Measurements from ENCODE around the gene NCEH1. TPM values are rescaled to one million over a fixed set of nuclear protein-coding genes. Genes with fewer than 3 reads are reported as not detected.
"Not testable (repeated sequence)": the region's sequence is repeated elsewhere in the genome, so short reads cannot be mapped to it uniquely, and the experiment has no call there.

NCEH1 gene
- total RNA-seq, 2 experiments from 2014 or later = 5.0 to 6.8 TPM

DNA sequence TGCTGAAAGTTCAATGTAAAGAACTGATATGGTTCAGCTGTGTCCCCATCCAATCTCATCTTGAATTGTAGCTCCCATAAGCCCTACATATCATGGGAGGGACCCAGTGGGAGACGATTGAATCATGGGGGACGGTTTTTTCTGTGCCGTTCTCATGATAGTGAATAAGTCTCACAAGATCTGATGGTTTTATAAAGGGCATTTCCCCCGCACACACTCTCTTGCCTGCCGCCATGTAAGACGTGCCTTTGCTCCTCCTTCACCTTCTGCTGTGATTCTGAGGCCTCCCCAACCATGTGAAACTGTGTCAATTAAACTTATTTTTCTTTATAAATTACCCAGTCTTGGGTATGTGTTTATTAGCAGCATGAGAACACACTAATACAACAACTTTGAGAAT is 101.1 kb downstream of the NCEH1 start:
- no peaks in the 10 kb centered on the region for H3K27me3 Mint-ChIP-seq
- no peak for DNase-seq
- H3K9me3 Mint-ChIP-seq = peaks cover 27% of the 10 kb centered on the region
- H3K36me3 Mint-ChIP-seq (ENCODE audit: low read depth) = peaks cover 6% of the 10 kb centered on the region
- POLR2A ChIA-PET = no interaction called here
- H3K4me3 Mint-ChIP-seq = no peak overlapping the region
- CTCF ChIA-PET = interaction anchor here (1.1 to 3.9 kb wide), 3 partner anchors 13 to 19 kb away, joined by 3 to 25 read pairs (median 3); no protein-coding TSS in a partner anchor
- H3K27ac Mint-ChIP-seq = no peak overlapping the region
- no peaks in the 10 kb centered on the region for H3K4me1 Mint-ChIP-seq

DNA sequence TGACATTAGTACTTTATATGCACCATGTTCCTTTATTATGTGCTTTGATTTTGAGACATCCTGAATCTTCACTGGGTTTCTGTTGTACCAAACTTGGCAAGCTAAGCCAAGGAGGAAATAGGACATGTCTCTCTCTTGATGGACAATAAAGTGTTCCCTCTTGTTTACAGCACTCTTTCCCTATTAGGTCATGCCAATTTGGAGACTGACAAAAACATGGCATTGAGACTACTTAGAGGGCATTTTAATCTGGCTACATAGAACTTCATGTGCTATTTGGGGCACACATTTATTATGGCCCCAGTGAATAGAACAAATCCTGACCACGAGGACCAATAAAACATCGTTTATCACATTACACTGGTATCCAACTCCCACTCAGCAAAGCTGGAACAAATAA is 102.3 kb downstream of the NCEH1 start:
- Mint-ChIP-seq H3K9me3 (peaks cover 24% of the 10 kb centered on the region), H3K4me1 (no peaks in the 10 kb centered on the region), H3K4me3 (no peak overlapping the region), H3K27me3 (no peaks in the 10 kb centered on the region), H3K36me3 (ENCODE audit: low read depth) (peaks cover 6% of the 10 kb centered on the region), H3K27ac (no peak overlapping the region)
- ChIA-PET POLR2A (no interaction called here), CTCF (interaction anchor here (0.6 to 3.9 kb wide), 5 partner anchors 12 to 962 kb away, joined by 3 to 25 read pairs (median 4); no protein-coding TSS in a partner anchor)
- DNase-seq = no peak

DNA sequence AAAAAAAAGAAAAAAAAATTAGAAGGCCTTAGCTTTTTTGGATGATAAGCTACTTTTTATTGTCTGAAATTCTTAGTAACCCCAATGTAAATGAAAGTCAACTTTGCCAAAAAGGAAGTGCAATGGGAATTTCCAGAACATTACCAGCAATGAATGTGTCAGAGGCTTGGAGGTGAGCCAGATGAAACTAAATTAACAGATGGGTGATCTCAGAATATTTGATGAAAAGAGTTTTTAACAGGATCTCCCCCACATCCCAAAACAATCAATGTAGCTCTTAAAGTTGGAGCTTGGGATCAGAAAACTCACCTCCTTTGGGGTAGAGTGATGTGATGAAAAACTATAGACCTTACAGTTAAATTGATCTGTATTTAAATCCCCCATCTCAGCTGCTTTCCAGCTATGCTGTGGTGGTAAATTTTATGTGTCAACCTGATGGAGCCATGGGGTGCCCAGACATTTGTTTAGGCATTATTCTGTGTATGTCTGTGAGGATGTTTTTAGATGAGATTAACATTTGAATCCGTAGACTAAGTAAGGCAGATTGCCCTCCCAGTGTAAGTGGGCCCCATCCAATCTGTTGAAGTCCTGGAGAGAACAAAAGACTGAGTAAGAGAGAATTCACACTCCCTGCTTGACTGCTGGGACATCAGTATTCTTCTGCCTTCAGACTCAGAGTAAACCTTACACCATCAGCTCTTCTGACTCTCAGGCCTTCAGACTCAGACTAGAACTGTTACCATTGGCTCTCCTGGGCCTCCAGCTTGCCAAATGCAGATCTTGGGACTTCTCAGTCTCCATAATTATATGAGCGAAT is 103.4 kb downstream of the NCEH1 start:
- Mint-ChIP-seq H3K4me3 (no peak overlapping the region), H3K9me3 (peaks cover 18% of the 10 kb centered on the region), H3K27ac (no peak overlapping the region), H3K27me3 (no peaks in the 10 kb centered on the region), H3K4me1 (no peaks in the 10 kb centered on the region), H3K36me3 (ENCODE audit: low read depth) (peaks cover 6% of the 10 kb centered on the region)
- DNase-seq = no peak
- ChIA-PET POLR2A (no interaction called here), CTCF (interaction anchor here (0.6 to 3.9 kb wide), 6 partner anchors 8 to 24 kb away, joined by 3 to 25 read pairs (median 4); no protein-coding TSS in a partner anchor)

DNA sequence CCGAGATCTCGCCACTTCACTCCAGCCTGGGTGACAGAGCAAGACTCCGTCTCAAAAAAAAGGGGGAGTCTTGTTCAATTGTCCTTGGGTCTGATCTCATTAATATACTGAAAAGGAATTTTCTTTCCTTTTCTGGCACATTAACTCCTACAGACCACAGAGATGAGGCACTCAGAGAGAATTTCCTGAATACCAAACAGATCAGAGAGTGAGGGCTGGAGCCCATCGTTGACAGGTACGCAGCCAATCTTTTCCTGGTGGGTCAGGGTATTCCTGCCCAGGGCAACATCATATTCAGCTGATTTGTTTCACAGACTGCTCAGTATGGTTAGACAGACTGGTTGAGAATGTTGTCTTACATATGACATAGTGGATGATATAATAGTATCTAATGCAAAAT is 104.8 kb downstream of the NCEH1 start:
- no peak for DNase-seq
- POLR2A ChIA-PET = no interaction called here
- Mint-ChIP-seq H3K27me3 (no peaks in the 10 kb centered on the region), H3K4me3 (no peak overlapping the region), H3K9me3 (peaks cover 18% of the 10 kb centered on the region), H3K27ac (no peak overlapping the region), H3K36me3 (ENCODE audit: low read depth) (peaks cover 6% of the 10 kb centered on the region), H3K4me1 (no peaks in the 10 kb centered on the region)
- CTCF ChIA-PET = interaction anchor here (0.9 to 2.0 kb wide), 2 partner anchors 10 to 12 kb away, joined by 3 to 11 read pairs; no protein-coding TSS in a partner anchor

DNA sequence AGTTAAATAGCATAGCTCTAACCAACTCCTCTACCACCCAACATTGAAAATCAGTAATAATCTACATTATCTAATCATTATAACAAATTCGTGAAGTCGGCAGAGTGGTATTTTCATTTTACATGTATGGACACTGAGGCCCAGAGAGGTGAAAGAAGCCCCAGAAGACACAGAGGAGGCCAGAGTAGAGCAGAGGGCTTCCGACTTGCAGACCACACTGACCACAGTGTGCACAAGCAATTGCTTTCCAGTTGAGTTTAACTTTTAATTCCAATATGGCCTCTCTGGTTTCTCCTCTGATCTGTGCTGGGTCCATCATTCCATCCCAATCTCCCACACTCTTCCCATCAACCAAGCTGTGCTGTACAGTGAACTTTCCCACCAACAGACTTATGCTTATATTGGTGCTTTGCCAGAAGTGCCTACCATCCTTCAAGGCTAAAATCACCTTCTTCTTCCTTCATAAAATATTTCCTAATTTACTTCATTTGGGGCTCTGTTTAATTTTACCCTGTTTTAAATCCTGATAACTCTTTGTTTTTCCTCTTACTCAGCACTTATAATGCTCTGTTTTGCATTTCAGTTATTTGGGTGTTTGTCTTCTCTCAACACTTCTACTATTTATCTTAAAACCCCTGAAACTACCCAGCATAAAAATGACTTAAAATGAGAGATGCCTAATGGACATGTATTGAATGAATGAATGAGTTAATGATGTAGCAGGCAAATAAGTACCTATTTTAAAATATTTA is 105.8 kb downstream of the NCEH1 start:
- Mint-ChIP-seq H3K4me1 (no peaks in the 10 kb centered on the region), H3K9me3 (peaks cover 13% of the 10 kb centered on the region), H3K27me3 (no peaks in the 10 kb centered on the region), H3K4me3 (no peak overlapping the region), H3K27ac (no peak overlapping the region), H3K36me3 (ENCODE audit: low read depth) (peaks cover 2% of the 10 kb centered on the region)
- ChIA-PET POLR2A (no interaction called here), CTCF (interaction anchor here (0.7 to 2.0 kb wide), 5 partner anchors 9 to 19 kb away, joined by 3 to 11 read pairs (median 3); no protein-coding TSS in a partner anchor)
- no peak for DNase-seq

DNA sequence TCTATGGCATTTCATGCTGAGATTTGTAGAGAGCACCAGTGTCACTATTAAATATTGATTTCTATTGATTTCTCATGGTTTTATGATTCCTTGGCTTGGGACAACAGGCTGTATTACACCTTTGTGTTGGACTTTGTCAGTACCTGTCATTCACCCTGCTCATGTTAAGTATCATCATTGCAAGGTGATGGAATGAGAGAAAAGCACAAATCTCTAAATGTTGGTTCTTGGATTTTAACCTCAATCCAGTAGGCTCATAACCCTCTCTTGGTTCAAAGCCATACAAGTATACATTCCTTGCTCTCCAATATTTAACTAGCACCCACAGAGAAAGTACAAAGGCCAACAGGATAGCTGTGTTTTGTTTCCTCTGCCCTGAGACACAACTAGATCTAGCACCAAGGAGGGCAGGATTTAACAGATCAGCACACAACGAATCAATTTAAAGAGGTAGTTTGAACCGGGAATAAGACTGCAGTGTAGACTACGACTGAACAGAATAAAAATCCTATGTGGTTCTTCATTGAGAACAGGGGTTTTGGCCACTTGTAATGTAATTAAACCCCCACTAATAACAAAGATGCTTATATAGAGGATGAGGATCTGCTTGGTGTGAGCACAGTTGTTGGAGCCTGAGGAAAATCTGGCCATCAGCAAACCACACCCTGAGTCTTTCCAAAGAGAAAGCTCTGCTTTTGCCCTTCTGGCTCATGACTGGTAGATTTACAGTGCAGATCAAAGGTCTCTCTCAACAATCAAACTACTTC is 109.6 kb downstream of the NCEH1 start:
- CTCF ChIA-PET = interaction anchor here (0.8 to 2.7 kb wide), 4 partner anchors 9 to 71 kb away, joined by 3 to 9 read pairs (median 6); no protein-coding TSS in a partner anchor

DNA sequence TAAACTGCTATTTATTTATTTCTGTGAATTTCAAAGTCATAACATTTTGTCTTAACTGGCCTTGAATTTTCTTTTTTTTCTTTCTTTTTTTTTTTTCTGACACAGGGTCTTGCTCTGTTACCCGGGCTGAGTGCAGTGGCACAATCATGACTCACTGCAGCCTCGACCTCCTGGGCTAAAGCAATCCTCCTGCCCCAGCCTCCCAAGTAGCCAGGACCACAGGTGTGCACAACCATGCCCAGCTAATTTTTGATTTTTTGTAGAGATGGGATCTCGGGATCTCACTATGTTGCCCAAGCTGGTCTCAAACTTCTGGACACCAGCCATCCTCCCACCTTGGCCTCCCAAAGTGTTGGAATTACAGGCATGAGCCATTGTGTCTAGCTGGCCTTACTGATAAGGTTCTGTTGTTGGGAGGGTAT is 110.2 kb downstream of the NCEH1 start:
- CTCF ChIA-PET = interaction anchor here (0.5 to 2.0 kb wide), 4 partner anchors 8 to 86 kb away, joined by 4 to 6 read pairs (median 5); no protein-coding TSS in a partner anchor
- H3K9me3 Mint-ChIP-seq = peaks cover 8% of the 10 kb centered on the region
- POLR2A ChIA-PET = no interaction called here
- DNase-seq = no peak
- H3K27ac Mint-ChIP-seq = no peak overlapping the region
- no peaks in the 10 kb centered on the region for H3K27me3 Mint-ChIP-seq
- no peaks in the 10 kb centered on the region for H3K36me3 Mint-ChIP-seq (ENCODE audit: low read depth)
- H3K4me3 Mint-ChIP-seq = no peak overlapping the region
- H3K4me1 Mint-ChIP-seq = peaks cover 15% of the 10 kb centered on the region

More for the DNA sequence above, 109.6 kb downstream of the NCEH1 start:
- H3K27ac Mint-ChIP-seq = no peak overlapping the region
- H3K36me3 Mint-ChIP-seq (ENCODE audit: low read depth) = no peaks in the 10 kb centered on the region
- no peaks in the 10 kb centered on the region for H3K27me3 Mint-ChIP-seq
- no peak overlapping the region for H3K4me3 Mint-ChIP-seq
- peaks cover 9% of the 10 kb centered on the region for H3K4me1 Mint-ChIP-seq
- peaks cover 8% of the 10 kb centered on the region for H3K9me3 Mint-ChIP-seq
- DNase-seq = no peak
- POLR2A ChIA-PET = no interaction called here

DNA sequence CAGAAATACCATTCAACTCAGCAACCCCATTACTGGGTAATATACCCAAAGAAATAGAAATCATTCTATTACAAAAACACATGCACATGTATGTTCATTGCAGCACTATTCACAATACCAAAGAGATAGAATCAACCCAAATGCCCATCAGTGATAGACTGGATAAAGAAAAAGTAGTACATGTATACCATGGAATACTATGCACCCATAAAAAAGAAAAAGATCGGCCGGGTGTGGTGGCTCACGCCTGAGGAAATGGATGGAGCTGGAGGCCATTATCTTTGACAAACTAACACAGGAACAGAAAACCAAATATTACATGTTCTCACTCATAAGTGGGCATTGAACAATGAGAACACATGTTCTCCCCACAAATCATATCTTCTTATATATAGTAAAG is 112.0 kb downstream of the NCEH1 start:
- no peak for DNase-seq
- H3K27ac Mint-ChIP-seq = no peak overlapping the region
- H3K36me3 Mint-ChIP-seq (ENCODE audit: low read depth) = no peaks in the 10 kb centered on the region
- ChIA-PET POLR2A (interaction anchor here (1.1 kb wide), 1 partner anchor 87 kb away, joined by 4 read pairs; no protein-coding TSS in a partner anchor), CTCF (interaction anchor here (0.7 to 1.4 kb wide), 3 partner anchors 8 to 14 kb away, joined by 3 to 5 read pairs (median 4); no protein-coding TSS in a partner anchor)
- H3K9me3 Mint-ChIP-seq = peaks cover 7% of the 10 kb centered on the region
- H3K4me1 Mint-ChIP-seq = peaks cover 32% of the 10 kb centered on the region
- H3K4me3 Mint-ChIP-seq = no peak overlapping the region
- H3K27me3 Mint-ChIP-seq = no peaks in the 10 kb centered on the region

DNA sequence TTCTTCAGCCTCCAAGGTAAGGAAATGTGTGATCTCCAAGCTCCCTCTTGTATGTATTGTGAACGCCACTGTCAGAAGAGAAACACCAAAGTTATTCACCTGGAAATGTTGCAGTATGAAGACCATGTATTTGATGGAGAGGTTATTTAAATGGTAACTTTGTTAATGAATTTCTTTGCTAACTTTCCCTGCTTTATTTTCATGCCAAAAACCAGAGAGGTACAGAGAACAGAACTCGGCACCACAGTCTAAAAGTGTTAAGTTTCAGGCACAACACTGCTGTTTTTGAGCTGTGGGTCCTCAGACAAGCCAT is 114.5 kb downstream of the NCEH1 start:
- POLR2A ChIA-PET = interaction anchor here (1.5 kb wide), 1 partner anchor 73 kb away, joined by 7 read pairs; the partner anchor contains the start of gene TNFSF10
- Mint-ChIP-seq H3K9me3 (peaks cover 4% of the 10 kb centered on the region), H3K27ac (peak overlapping the region; percentile 84), H3K4me3 (peak overlapping the region; percentile 74), H3K36me3 (ENCODE audit: low read depth) (peaks cover 5% of the 10 kb centered on the region), H3K27me3 (no peaks in the 10 kb centered on the region), H3K4me1 (peaks cover 56% of the 10 kb centered on the region)
- DNase-seq = no peak
- CTCF ChIA-PET = interaction anchor here (0.7 to 5.0 kb wide), 31 partner anchors 9 to 149 kb away, joined by 3 to 41 read pairs (median 5); partner anchors contain the start of gene TNFSF10

DNA sequence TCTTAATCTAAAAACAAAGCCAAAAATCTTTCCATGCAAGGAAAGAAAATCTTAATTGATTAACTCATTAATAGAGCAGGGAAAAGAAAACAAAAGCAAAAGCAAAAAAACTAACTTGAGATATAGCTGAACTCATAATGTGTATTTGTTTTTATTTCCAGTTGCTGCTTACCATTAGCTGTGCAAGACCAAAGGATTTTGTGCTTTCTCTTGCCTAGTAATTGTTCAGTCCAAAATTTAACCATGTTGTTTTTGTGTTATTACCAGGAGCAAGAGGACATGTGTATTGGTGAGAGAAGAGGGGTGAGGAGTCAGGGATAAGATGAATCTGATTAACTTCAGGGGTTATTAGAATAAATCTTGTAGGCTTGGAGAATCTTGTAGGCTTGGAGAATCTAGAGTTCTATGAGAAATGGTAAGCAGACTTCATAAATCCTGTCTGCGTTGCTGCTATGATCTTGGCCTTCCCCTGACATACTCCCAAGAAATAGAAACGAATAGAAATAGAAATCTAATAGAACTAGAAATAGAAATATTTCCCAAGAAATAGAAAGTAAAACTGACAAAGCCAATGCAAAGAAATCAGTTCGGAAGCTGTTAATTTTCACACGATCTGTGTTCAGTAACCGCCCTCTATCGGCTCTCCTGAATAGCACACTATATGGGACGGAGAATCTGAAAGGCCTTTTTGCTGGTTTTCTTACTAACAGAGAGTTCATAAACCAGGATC is 115.0 kb downstream of the NCEH1 start:
- Mint-ChIP-seq H3K9me3 (peaks cover 9% of the 10 kb centered on the region), H3K27me3 (no peaks in the 10 kb centered on the region), H3K36me3 (ENCODE audit: low read depth) (peaks cover 11% of the 10 kb centered on the region), H3K4me1 (peaks cover 62% of the 10 kb centered on the region), H3K27ac (peak overlapping the region; percentile 84), H3K4me3 (peak overlapping the region; percentile 74)
- DNase-seq = peak; percentile 72
- ChIA-PET POLR2A (interaction anchor here (0.6 to 1.5 kb wide), 6 partner anchors 63 to 1726 kb away, joined by 3 to 7 read pairs (median 4); partner anchors contain the start of genes RPL22L1 and TNFSF10), CTCF (interaction anchor here (0.6 to 5.0 kb wide), 36 partner anchors 9 to 155 kb away, joined by 3 to 41 read pairs (median 5); partner anchors contain the start of genes ECT2 and TNFSF10)

DNA sequence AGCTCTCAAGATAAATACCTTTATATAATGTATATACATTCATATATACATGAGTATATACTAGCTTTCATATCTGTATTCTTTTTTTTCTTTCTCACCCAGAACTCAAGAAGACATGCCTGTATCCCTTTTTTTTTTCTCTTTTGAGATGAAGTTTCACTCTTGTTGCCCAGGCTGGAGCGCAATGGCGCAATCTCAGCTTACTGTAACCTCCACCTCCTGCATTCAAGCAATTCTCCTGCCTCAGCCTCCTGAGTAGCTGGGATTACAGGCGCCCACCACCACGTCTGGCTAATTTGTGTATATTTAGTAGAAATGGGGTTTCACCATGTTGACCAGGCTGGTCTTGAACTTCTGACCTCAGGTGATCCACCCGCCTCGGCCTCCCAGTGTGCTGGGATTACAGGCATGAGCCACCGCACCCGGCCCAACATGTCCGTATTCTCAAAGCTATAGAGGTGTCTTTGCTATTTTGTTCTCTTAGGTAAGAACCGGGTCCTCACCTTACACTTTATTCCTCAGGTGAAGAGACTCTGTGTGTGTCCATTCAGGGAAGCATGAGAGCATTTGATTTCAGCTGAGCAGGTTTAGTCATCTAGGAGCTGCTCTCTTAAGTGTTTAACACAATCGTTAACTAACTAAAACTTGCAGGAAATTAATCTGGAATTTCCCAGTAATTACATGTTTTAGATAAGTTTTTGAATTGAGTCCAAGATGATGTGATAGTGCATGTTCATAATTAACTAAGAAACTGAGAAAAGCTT is 115.8 kb downstream of the NCEH1 start:
- H3K27me3 Mint-ChIP-seq, DNase-seq: not testable (repeated sequence)
- Mint-ChIP-seq H3K4me1 (peaks cover 69% of the 10 kb centered on the region), H3K9me3 (peaks cover 16% of the 10 kb centered on the region), H3K4me3 (peak overlapping the region; percentile 74), H3K27ac (peak overlapping the region; percentile 84), H3K36me3 (ENCODE audit: low read depth) (peaks cover 18% of the 10 kb centered on the region)
- ChIA-PET CTCF (interaction anchor here (0.8 to 5.0 kb wide), 27 partner anchors 8 to 155 kb away, joined by 3 to 41 read pairs (median 5); partner anchors contain the start of genes ECT2 and TNFSF10), POLR2A (interaction anchor here (0.6 to 1.6 kb wide), 5 partner anchors 62 to 86 kb away, joined by 3 to 6 read pairs (median 3); no protein-coding TSS in a partner anchor)

Data from activated CD4-positive, alpha-beta T cell treated with anti-CD3 and anti-CD28 coated beads, Interleukin-2, amount 10 ng/mL, durations not matched to agents 7 days and 5 days (primary cell).